ENCODE data around the gene CNGA3.

The CNGA3 gene

GRCh38 chr2:98445683-98446581 lies 99.7 kb downstream of the CNGA3 start:
- DNase-seq, result peak; percentile 35

GRCh38 chr2:98446850-98447249 lies 100.6 kb downstream of the CNGA3 start:
- no peak for DNase-seq
